GM19238 (cell line): ENCODE data around the gene ZNF451.

Experiments
- DNase-seq: peaks from one replicate; pipeline ENCODE4 v3.0.0; 2011; ENCODE audit warnings: low spot score; ENCODE audit not compliant: insufficient read length

Gene ZNF451

GRCh38 chr6:57201718-57202117 lies 111.7 kb downstream of the ZNF451 start:
- no peak for DNase-seq

- no peak for DNase-seq
These were observed 115.8 kb downstream of the ZNF451 start for GRCh38 chr6:57205550-57206328.

GRCh38 chr6:57207141-57207540 lies 117.2 kb downstream of the ZNF451 start:
- no peak for DNase-seq

DNA sequence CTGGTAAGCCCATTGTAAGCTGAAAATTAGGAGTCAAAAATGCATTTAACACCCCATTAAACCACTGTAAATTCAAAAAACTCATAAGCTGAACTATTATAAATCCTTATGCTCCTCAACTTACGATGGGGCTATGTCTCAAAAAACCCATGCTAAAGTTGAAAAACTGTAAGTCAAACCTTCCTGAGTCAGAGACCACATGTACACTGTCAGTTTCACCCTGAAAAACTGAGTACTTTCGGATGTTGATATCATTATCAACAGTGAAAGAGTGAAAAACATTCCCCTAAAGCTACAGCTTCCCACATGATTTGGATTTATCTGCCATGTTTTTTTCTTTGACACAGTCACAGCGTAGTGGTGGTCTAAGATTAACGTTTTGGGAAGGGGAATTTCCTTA lies 117.9 kb downstream of the ZNF451 start:
- DNase-seq: no peak

- DNase-seq: no peak
These were observed 119.0 kb downstream of the ZNF451 start for GRCh38 chr6:57209030-57209429.

DNA sequence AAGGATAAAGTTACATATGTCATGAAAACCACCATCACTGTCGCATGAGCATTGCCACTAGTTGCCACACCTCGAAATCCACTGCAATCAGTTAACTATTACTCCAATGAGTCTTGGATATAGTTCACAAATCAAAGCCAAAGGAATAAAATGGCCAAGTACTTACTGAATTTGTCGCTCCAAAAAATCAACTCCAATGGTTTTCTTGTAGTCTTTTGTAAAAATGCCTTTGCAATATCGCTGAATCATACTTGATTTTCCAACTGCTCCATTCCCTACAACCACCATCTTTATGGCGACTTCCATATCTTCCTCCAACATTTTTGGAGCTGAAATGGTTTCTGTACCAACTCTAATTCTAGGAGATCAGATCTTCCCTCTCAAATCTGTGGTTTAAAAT lies 120.1 kb downstream of the ZNF451 start:
- no peak for DNase-seq

- DNase-seq: no peak
These were observed 125.3 kb downstream of the ZNF451 start for GRCh38 chr6:57215260-57215659.

DNA sequence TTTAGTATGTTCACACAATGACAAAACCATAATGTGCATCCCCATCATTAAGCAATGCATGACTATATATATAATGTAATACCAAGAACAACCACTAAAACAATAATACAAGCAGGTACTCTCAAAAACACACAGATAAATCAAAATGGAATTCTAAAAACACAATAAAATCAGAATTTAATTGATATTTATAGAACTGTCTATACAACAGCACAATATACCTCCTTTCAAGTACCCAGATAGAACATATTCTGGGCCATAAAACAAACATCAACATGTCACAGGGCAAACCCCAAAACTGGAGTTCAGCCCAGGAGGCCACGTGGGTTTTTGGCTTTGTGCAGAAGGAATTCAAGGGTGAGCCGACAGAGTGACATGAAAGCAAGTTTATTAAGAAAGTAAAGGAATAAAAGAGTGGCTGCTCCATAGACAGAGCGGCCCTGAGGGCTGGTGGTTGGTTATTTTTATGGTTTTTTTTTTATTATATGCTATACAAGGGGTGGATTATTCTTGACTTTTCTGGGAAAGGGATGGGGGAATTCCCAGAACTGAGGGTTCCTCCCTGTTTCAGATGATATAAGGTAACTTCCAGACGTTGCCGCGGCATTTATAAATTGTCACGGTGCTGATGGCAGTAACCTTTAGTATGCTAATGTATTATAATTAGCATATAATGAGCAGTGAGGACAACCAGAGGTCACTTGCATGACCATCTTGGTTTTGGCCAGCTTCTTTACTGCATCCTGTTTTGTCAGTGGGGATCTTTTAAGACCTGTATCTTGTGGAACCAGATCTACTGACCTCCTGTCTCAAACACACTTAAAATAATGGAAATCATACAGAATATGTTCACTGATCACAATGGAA lies 126.5 kb downstream of the ZNF451 start:
- DNase-seq: no peak

DNA sequence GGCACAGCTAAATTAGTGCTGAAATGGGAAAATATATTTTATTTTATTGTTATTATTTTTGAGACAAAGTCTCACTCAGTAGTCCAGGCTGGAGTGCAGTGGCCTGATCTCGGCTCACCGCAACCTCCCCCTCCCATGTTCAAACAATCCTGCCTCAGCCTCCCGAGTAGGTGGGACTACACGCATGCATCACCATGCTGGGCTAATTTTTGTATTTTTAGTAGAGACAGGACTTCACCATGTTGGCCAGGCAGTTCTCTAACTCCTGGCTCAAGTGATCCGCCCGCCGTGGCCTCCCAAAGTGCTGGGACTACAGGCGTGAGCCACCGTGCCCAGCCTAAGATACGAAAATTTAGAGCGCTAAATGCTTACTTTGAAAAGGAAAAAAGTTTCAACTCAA lies 127.3 kb downstream of the ZNF451 start:
- DNase-seq: no peak
